Upper lobe of left lung (tissue), 6 donors: ENCODE results near the gene ADCY7. TPM values are rescaled to one million over a fixed set of nuclear protein-coding genes. Genes with fewer than 3 reads are reported as not detected.
A peak's percentile ranks its signal among the peaks of the same experiment; 100 is the strongest.

ENCODE experiments used
- ATAC-seq, 2 donors: fragments of 200-7000 bp; cut with Tn5 transposase; one replicate each; pipeline ENCODE4 v1.9.1; 2022; ENCODE audit warnings: mild to moderate bottlenecking in 2 of 2, moderate library complexity in 2 of 2; ENCODE audit not compliant: low FRiP score in 2 of 2
- DNase-seq, 2 donors: peaks; one replicate each; pipeline ENCODE4 v3.0.0-alpha.2; 2019 to 2020
- H3K27ac ChIP-seq, 4 donors: fragments of 200-600 bp; sonication (generic); one replicate each; pipeline ENCODE4 v1.5.1; 2016 to 2019
- H3K27me3 ChIP-seq, 4 donors: fragments of 200-600 bp; sonication (generic); one replicate each; pipeline ENCODE4 v1.5.1; 2017 to 2019
- H3K36me3 ChIP-seq, 4 donors: fragments of 200-600 bp; sonication (generic); one replicate each; pipeline ENCODE4 v1.5.1; 2016 to 2019
- H3K4me1 ChIP-seq, 4 donors: fragments of 200-600 bp; sonication (generic); one replicate each; pipeline ENCODE4 v1.5.1; 2018 to 2019
- H3K4me3 ChIP-seq, 4 donors: fragments of 200-600 bp; sonication (generic); one replicate each; pipeline ENCODE4 v1.5.1; 2017 to 2019; ENCODE audit warnings: mild to moderate bottlenecking in 2 of 4, moderate library complexity in 1 of 4
- H3K9me3 ChIP-seq, 4 donors: fragments of 200-600 bp; sonication (generic); one replicate each; pipeline ENCODE4 v1.5.1; 2018 to 2019
- EP300 ChIP-seq, 4 donors: sonication (generic); formaldehyde crosslinking; IDR thresholded peaks; one replicate each; pipeline ENCODE4 v1.5.1; 2017; ENCODE audit warnings: antibody characterized with exemption in 4 of 4, control low read depth in 2 of 4
- POLR2A ChIP-seq, 4 donors: fragments of 450-650 bp; IDR thresholded peaks; one replicate each; pipeline ENCODE4 v1.5.1; 2016 to 2017; ENCODE audit warnings: antibody characterized with exemption in 4 of 4, mild to moderate bottlenecking in 2 of 4
- POLR2AphosphoS5 ChIP-seq, 2 donors: sonication (generic); formaldehyde crosslinking; IDR thresholded peaks; one replicate each; pipeline ENCODE4 v1.5.1; 2017; ENCODE audit warnings: antibody characterized with exemption in 2 of 2
- WGBS, 2 donors: methylation state at CpG; one replicate each; pipeline ENCODE4 v1.1.5; 2017 to 2018; 5-methylcytosine and 5-hydroxymethylcytosine counted together
- total RNA-seq, 6 donors: library from RNA; depleted of rRNA in 4 of 6; stranded (reverse); fragments of >200 nt in 4 of 6; gene quantifications; one replicate each; pipeline versions ENCODE4 v1.1.0 to v1.2.1, GENCODE V29; 2016 to 2021
- TF ChIP-seq, protein P1 (sequence below), 6 experiments: fragments of 450-650 bp in 4 of 6; fragments of 200-600 bp in 2 of 6; sonication (generic) in 2 of 6; IDR thresholded peaks; one replicate each; pipeline ENCODE4 v1.5.1; 2016 to 2019; ENCODE audit warnings: antibody characterized with exemption in 6 of 6
- donor health status: DM: no; HTN: no; CAD: no; lungs with moderate emphysema.
- donor health status: DM: no; HTN: yes; CAD: no; lungs with severe emphysema.

ADCY7 gene
- total RNA-seq, 6 donors from 2014 or later = 46.9 to 177 (median 101) TPM

DNA sequence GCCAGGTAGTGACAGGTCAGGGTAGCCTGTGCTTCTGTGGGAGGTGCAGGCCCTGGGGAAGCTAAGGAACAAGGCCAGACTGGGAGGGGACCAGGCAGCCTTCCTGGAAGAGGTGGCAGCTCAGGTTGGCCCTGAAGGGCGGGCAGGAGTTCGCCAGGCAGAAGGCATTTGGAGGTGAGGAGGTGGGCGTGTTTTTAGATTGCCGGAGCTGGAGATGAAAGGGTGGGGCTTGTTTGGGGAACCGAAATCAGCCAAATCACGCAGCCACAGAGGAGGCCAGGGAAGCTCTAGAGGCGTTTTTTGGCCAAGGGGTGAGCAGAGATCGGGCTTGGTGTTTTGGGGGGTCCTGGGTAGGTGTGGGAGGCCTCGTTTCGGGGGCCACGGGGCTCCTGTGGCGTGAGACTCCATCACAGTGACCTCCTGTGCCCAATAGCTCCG lies 7.6 kb downstream of the ADCY7 start:
- H3K9me3 ChIP-seq = no peaks in the 10 kb centered on the region
- TF ChIP-seq, protein P1, sequence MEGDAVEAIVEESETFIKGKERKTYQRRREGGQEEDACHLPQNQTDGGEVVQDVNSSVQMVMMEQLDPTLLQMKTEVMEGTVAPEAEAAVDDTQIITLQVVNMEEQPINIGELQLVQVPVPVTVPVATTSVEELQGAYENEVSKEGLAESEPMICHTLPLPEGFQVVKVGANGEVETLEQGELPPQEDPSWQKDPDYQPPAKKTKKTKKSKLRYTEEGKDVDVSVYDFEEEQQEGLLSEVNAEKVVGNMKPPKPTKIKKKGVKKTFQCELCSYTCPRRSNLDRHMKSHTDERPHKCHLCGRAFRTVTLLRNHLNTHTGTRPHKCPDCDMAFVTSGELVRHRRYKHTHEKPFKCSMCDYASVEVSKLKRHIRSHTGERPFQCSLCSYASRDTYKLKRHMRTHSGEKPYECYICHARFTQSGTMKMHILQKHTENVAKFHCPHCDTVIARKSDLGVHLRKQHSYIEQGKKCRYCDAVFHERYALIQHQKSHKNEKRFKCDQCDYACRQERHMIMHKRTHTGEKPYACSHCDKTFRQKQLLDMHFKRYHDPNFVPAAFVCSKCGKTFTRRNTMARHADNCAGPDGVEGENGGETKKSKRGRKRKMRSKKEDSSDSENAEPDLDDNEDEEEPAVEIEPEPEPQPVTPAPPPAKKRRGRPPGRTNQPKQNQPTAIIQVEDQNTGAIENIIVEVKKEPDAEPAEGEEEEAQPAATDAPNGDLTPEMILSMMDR (IDR thresholded peaks at IDR 0.05) = no peak
- TF ChIP-seq POLR2A (IDR thresholded peaks at IDR 0.05) (no peak), POLR2AphosphoS5 (IDR thresholded peaks at IDR 0.05) (no peak), EP300 (IDR thresholded peaks at IDR 0.05) (no peak)
- H3K4me3 ChIP-seq = peak overlapping the region in 3 of 4 donors; percentile 20 to 48 (median 43)
- DNase-seq (peak in 1 of 2 donors; percentile 63), ATAC-seq (peak in 1 of 2 donors; percentile 62)
- no peaks in the 10 kb centered on the region for H3K27me3 ChIP-seq
- H3K36me3 ChIP-seq = no peaks in the 10 kb centered on the region
- WGBS, 2 donors = 50 to 58% methylated on average over 11 to 13 of the region's 13 CpGs
- peak overlapping the region; percentile 79 to 91 (median 83) for H3K27ac ChIP-seq
- H3K4me1 ChIP-seq = peaks cover 0 to 74% (median 40%) of the 10 kb centered on the region in 4 donors

DNA sequence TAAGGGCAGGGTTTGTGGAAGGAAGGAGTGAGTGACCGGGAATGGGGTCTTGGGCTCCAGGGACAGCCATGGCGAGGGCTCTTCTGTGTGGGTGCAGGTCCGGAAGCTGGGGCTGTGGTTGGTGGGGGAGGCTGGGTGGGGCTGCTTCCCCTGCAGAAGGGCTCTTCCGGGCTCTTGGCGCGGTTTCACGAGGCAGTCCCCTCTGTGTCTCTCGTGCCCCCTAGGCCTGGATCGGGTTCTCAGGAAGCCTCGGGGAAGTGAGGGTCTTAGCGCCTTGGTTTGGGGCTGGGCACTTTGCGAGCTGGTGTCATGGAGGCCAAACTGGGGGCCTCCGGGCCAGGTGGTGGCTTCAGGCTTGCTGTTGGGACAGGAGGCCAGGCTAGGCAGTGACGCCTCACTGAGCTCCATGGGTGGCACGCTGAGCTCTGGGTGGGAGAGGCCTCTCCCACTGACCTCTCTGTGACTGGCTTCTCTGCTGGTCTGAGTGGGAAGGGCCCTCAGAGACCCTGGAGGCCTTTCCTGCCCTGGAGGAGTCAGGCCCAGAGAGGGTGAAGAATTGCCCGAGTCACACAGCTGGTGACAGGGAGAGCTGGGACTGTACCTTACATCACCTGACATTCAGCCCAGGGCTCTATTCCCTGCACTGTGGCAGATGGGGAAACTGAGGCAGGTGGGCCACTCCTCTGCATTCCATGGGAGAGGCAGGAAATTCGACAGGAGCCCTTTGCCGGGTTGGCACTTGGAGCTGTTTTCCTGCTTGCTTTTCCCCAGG lies 8.2 kb downstream of the ADCY7 start:
- H3K27ac ChIP-seq = peak overlapping the region; percentile 79 to 91 (median 83)

DNA sequence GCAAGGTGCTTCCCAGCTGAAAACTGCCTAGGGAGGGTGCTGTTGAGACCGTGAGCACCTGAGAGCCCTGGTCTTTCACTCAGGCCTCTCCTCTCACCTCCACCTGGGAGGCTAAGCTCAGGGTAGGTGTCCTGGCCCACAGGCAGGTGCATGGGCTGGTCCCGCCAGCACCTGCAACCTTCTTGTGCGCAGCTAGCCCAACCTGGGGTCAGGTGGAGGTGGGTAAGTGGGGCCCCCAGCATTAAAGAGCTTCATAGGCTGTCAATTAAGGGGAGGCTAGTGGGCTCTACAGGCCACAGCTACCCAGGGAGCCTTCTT lies 8.7 kb downstream of the ADCY7 start:
- Histone ChIP-seq H3K36me3 (no peaks in the 10 kb centered on the region), H3K9me3 (no peaks in the 10 kb centered on the region), H3K27me3 (no peaks in the 10 kb centered on the region), H3K4me3 (peak overlapping the region in 3 of 4 donors; percentile 20 to 48 (median 43)), H3K27ac (peak overlapping the region; percentile 79 to 91 (median 83)), H3K4me1 (peaks cover 0 to 78% (median 50%) of the 10 kb centered on the region in 4 donors)
- no peak for ATAC-seq
- no peak for TF ChIP-seq EP300 (IDR thresholded peaks at IDR 0.05)
- no peak for TF ChIP-seq POLR2A (IDR thresholded peaks at IDR 0.05)
- TF ChIP-seq, protein P1 (IDR thresholded peaks at IDR 0.05) = no peak
- TF ChIP-seq POLR2AphosphoS5 (IDR thresholded peaks at IDR 0.05) = no peak
- WGBS, 2 donors = 100% methylated on average over 1 to 2 of the region's 3 CpGs
- no peak for DNase-seq

More for the DNA sequence above, 8.2 kb downstream of the ADCY7 start:
- ATAC-seq = peak in 1 of 2 donors; percentile 38
- Histone ChIP-seq H3K27me3 (no peaks in the 10 kb centered on the region), H3K4me3 (peak overlapping the region; percentile 13 to 48 (median 32)), H3K9me3 (no peaks in the 10 kb centered on the region), H3K4me1 (peaks cover 0 to 77% (median 46%) of the 10 kb centered on the region in 4 donors), H3K36me3 (no peaks in the 10 kb centered on the region)
- TF ChIP-seq EP300 (IDR thresholded peaks at IDR 0.05) (no peak), POLR2A (IDR thresholded peaks at IDR 0.05) (no peak), POLR2AphosphoS5 (IDR thresholded peaks at IDR 0.05) (no peak)
- TF ChIP-seq, protein P1 (IDR thresholded peaks at IDR 0.05) = no peak
- WGBS, 2 donors = 50 to 52% methylated on average over 1 to 18 of the region's 18 CpGs
- no peak for DNase-seq

DNA sequence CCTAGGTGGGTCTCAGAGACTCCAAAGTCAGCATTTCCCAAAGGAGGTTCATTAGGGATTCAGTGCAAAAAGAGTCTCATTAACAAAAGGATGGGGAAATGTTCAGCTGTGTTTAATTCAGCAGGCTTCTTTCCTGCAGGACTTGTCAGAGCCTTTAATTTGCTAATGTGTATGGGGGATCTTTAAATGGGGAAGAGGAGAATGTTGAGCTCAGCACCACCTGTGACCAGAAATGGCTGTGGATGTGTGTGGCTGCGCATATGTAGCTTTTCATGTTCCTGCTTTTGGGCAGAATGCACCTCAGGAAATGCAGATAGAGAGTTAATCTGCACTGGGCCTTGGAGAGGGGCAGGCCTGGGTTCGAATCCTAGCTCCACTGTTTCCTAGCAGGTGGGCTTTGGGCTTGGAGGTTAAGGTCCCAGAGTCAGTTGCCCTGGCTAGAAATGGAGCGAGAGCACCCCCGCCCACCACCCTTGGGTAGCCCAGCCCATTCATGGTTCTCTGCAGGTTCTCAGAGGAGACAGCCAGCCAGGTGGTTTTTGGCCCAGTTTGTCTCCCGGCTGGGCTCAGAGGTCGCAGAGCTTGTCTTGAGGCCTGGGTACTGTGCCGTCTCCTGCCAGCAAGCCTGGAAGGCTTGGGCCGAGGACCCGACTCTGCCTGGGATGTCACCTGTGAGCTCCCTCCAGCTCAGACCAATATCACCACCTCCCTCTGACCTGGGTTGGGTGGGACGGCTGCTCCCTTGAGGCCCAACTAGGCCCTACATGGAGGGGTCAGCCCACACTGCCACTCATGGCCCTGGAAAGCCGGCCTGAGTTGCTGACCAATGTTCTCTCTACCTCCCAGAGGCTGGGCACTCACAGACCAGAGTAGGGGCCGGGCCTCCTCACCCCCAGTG lies 9.3 kb downstream of the ADCY7 start:
- no peaks in the 10 kb centered on the region for H3K27me3 ChIP-seq
- DNase-seq (no peak), ATAC-seq (no peak)
- 80 to 96% methylated on average over 4 to 10 of the region's 12 CpGs for WGBS, 2 donors
- no peak for TF ChIP-seq POLR2A (IDR thresholded peaks at IDR 0.05)
- no peak for TF ChIP-seq EP300 (IDR thresholded peaks at IDR 0.05)
- no peak for TF ChIP-seq POLR2AphosphoS5 (IDR thresholded peaks at IDR 0.05)
- TF ChIP-seq, protein P1 (IDR thresholded peaks at IDR 0.05) = no peak
- peaks cover under 1 to 74% (median 52%) of the 10 kb centered on the region in 4 donors for H3K4me1 ChIP-seq
- H3K27ac ChIP-seq = peak overlapping the region; percentile 79 to 91 (median 83)
- H3K4me3 ChIP-seq = peak overlapping the region in 1 of 4 donors; percentile 48
- H3K36me3 ChIP-seq = no peaks in the 10 kb centered on the region
- H3K9me3 ChIP-seq = no peaks in the 10 kb centered on the region
